IPS-NIHi7 (cell line): ENCODE results near the gene SEMA3C.

Experiments used
- DNase-seq: peaks from one replicate; pipeline ENCODE4 v3.0.0; 2012; ENCODE audit warnings: mixed read lengths; ENCODE audit errors: extremely low spot score

The SEMA3C gene

GRCh38 chr7:80851896-80852476 is 66.9 kb downstream of the SEMA3C start:
- DNase-seq = no peak

GRCh38 chr7:80848841-80849240 is 70.0 kb downstream of the SEMA3C start:
- DNase-seq = no peak

GRCh38 chr7:80847895-80848294 is 71.0 kb downstream of the SEMA3C start:
- DNase-seq = no peak

GRCh38 chr7:80847027-80847426 is 71.8 kb downstream of the SEMA3C start:
- no peak for DNase-seq

GRCh38 chr7:80844916-80845315 is 73.9 kb downstream of the SEMA3C start:
- no peak for DNase-seq

GRCh38 chr7:80843018-80843677 is 75.7 kb downstream of the SEMA3C start:
- no peak for DNase-seq

GRCh38 chr7:80842022-80842790 is 76.6 kb downstream of the SEMA3C start:
- no peak for DNase-seq

- no peak for DNase-seq
Measured at GRCh38 chr7:80841423-80841955, 77.4 kb downstream of the SEMA3C start.

- no peak for DNase-seq
Measured at GRCh38 chr7:80840681-80841080, 78.2 kb downstream of the SEMA3C start.

- no peak for DNase-seq
Measured at GRCh38 chr7:80839855-80840254, 79.0 kb downstream of the SEMA3C start.

GRCh38 chr7:80838643-80839042 is 80.2 kb downstream of the SEMA3C start:
- DNase-seq = no peak

- DNase-seq = no peak
Measured at GRCh38 chr7:80837345-80837744, 81.5 kb downstream of the SEMA3C start.

- no peak for DNase-seq
Measured at GRCh38 chr7:80835251-80835650, 83.6 kb downstream of the SEMA3C start.

GRCh38 chr7:80833289-80834268 is 85.3 kb downstream of the SEMA3C start:
- no peak for DNase-seq

GRCh38 chr7:80832006-80832405 is 86.8 kb downstream of the SEMA3C start:
- DNase-seq = no peak

GRCh38 chr7:80830584-80831285 is 88.1 kb downstream of the SEMA3C start:
- no peak for DNase-seq

- no peak for DNase-seq
Measured at GRCh38 chr7:80830010-80830409, 88.8 kb downstream of the SEMA3C start.

GRCh38 chr7:80829527-80829926 is 89.3 kb downstream of the SEMA3C start:
- no peak for DNase-seq

- DNase-seq = no peak
Measured at GRCh38 chr7:80827239-80827633, 91.6 kb downstream of the SEMA3C start.

GRCh38 chr7:80826520-80827238 is 92.2 kb downstream of the SEMA3C start:
- DNase-seq = no peak
